ENCODE measurements around the gene MOCS3. TPM values are rescaled to one million over a fixed set of nuclear protein-coding genes. Genes with fewer than 3 reads are reported as not detected.

The MOCS3 gene
- total and polyA plus RNA-seq, 2 of the 13 experiments (the other 11 are each of a cell fraction or from before 2014, with no cell fraction given), result 3.7 to 8.4 TPM

GRCh38 chr20:50929299-50930138 lies 29.1 kb upstream of the MOCS3 start (continued):
- TF ChIP-seq PAXIP1 (CRISPR knock-in tag; conservative IDR thresholded peaks at IDR 0.05) (peak; percentile 54), ARHGAP35 (CRISPR knock-in tag; IDR thresholded peaks at IDR 0.05; ENCODE audit: borderline replicate concordance) (peak; percentile 78), ZNF460 (CRISPR knock-in tag; IDR thresholded peaks at IDR 0.05; ENCODE audit: borderline replicate concordance) (no peak), ZXDC (CRISPR knock-in tag; IDR thresholded peaks at IDR 0.05) (no peak), ZNF333 (CRISPR knock-in tag; IDR thresholded peaks at IDR 0.05; ENCODE audit: borderline replicate concordance) (peak; percentile 82; the same call in 1 of the 2 replicates), ZNF503 (CRISPR knock-in tag; IDR thresholded peaks at IDR 0.05) (0 out of 2 replicates have a peak, but pooled peaks have one; percentile 43), ZNF296 (CRISPR knock-in tag; conservative IDR thresholded peaks at IDR 0.05) (no peak), SP5 (CRISPR knock-in tag; IDR thresholded peaks at IDR 0.05; ENCODE audit: borderline replicate concordance, low read depth) (peak; percentile 66), LRRFIP1 (CRISPR knock-in tag; conservative IDR thresholded peaks at IDR 0.05) (0 out of 2 replicates have a peak, but pooled peaks have one; percentile 15), ZNF230 (CRISPR knock-in tag; IDR thresholded peaks at IDR 0.05) (peak; percentile 49; the same call in 1 of the 2 replicates), KLF11 (CRISPR knock-in tag; IDR thresholded peaks at IDR 0.05) (no peak), BRD4 (CRISPR knock-in tag; IDR thresholded peaks at IDR 0.05) (peak; percentile 85), ARNT (IDR thresholded peaks at IDR 0.05) (no peak), ZBTB10 (CRISPR knock-in tag; IDR thresholded peaks at IDR 0.05; ENCODE audit: borderline replicate concordance) (no peak; the same call in 1 of the 2 replicates)

Measured in HepG2 (cell line).